ENCODE data around the gene CNTNAP2. TPM values are rescaled to one million over a fixed set of nuclear protein-coding genes. Genes with fewer than 3 reads are reported as not detected.

The CNTNAP2 gene
- total and polyA plus RNA-seq, 2 of the 4 experiments (the other 2 are of a cell fraction), result not detected

DNA sequence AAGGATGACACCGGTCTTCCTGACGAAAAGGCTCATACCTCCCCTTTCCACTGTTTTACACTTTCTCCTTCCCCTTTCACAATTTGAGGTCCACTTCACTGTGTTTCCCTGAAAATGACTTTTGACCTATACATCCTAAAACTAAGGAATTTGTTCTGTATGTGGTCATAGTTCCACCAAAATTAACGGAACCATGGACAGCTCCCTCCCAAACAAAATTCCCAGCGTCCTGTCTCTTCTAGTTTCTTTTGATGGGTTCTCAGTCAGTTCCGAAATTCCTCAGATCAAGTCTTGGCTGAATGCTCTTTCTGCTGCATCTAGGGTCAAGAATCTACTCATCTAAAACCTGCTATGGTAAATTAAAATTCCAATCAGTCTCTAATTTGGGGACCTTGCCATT lies 1191.9 kb downstream of the CNTNAP2 start:
- Histone ChIP-seq H4K8ac (ENCODE audit: low read depth in 2 of 2, low read length in 2 of 2) (no peak overlapping the region), H2BK15ac (ENCODE audit: low read depth, low read length) (no peak overlapping the region), H3K4me2 (ENCODE audit: low read depth, low read length) (no peak overlapping the region), H3K23ac (ENCODE audit: low read depth, low read length) (no peak overlapping the region), H2AFZ (replicated peaks; ENCODE audit: low read length, poor library complexity) (no peak overlapping the region), H2AK5ac (ENCODE audit: low read depth, low read length) (no peak overlapping the region), H2BK5ac (ENCODE audit: low read depth, low read length, poor library complexity, severe bottlenecking) (no peak overlapping the region), H3K4ac (ENCODE audit: low read depth, low read length) (no peak overlapping the region), H2BK20ac (ENCODE audit: low read depth, low read length) (no peak overlapping the region), H2AK9ac (replicated peaks; ENCODE audit: low read depth, low read length, poor library complexity) (no peak overlapping the region), H3K79me1 (ENCODE audit: low read depth in 1 of 2, low read length in 2 of 2) (no peaks in the 10 kb centered on the region), H4K5ac (ENCODE audit: low read depth, low read length) (no peak overlapping the region), H3K4me3 (ENCODE audit: insufficient read depth, low read depth, low read length) (no peak overlapping the region), H3K27ac (ENCODE audit: insufficient read depth, low read length) (no peak overlapping the region), H3K9ac (ENCODE audit: low read depth, low read length) (no peak overlapping the region), H3K36me3 (ENCODE audit: control insufficient read depth, insufficient read depth, low read length) (no peaks in the 10 kb centered on the region), H3K9me1 (ENCODE audit: insufficient read depth, low read length) (no peaks in the 10 kb centered on the region), H4K20me1 (ENCODE audit: insufficient read depth, low read length) (no peaks in the 10 kb centered on the region), H3K14ac (replicated peaks; ENCODE audit: low read depth, low read length) (no peak overlapping the region), H4K91ac (ENCODE audit: insufficient read depth, low read depth, low read length) (no peak overlapping the region), H2BK120ac (ENCODE audit: low read depth, low read length) (no peak overlapping the region), H3K18ac (ENCODE audit: low read depth, low read length) (no peak overlapping the region), H3K9me3 (ENCODE audit: control insufficient read depth, insufficient read depth, low read length) (no peaks in the 10 kb centered on the region), H3K27me3 (ENCODE audit: control insufficient read depth, insufficient read depth, low read length) (no peaks in the 10 kb centered on the region), H3K4me1 (ENCODE audit: control insufficient read depth, insufficient read depth, low read length) (no peaks in the 10 kb centered on the region), H3K56ac (ENCODE audit: extremely low read depth, insufficient read depth, low read length) (no peak overlapping the region)
- in situ Hi-C loops (cut with MboI; ENCODE audit: low sequenced_read_pairs) (no loop called here), intact Hi-C loops (cut with micrococcal nuclease) (no loop called here), dilution Hi-C loops (cut with HindIII; ENCODE audit: low sequenced_read_pairs, unreplicated experiment) (no loop called here)
- TF ChIP-seq POLR2A (IDR thresholded peaks at IDR 0.05; ENCODE audit: low read depth, low read length) (no peak), NFE2L2 (IDR thresholded peaks at IDR 0.05; ENCODE audit: low read depth, low read length) (no peak), USF2 (IDR thresholded peaks at IDR 0.05; ENCODE audit: low read depth, low read length) (no peak), RCOR1 (IDR thresholded peaks at IDR 0.05; ENCODE audit: insufficient replicate concordance, low read length) (no peak), SMC3 (IDR thresholded peaks at IDR 0.05; ENCODE audit: low read depth, low read length) (no peak), CEBPB (IDR thresholded peaks at IDR 0.05; ENCODE audit: low read depth, low read length) (no peak), MAZ (IDR thresholded peaks at IDR 0.05; ENCODE audit: borderline replicate concordance, low read depth, low read length) (no peak), RFX5 (IDR thresholded peaks at IDR 0.05; ENCODE audit: low read depth, low read length) (no peak), FOS (IDR thresholded peaks at IDR 0.05; ENCODE audit: low read depth, low read length) (no peak), RAD21 (IDR thresholded peaks at IDR 0.05; ENCODE audit: low read length) (no peak)
- TF ChIP-seq, protein P1, sequence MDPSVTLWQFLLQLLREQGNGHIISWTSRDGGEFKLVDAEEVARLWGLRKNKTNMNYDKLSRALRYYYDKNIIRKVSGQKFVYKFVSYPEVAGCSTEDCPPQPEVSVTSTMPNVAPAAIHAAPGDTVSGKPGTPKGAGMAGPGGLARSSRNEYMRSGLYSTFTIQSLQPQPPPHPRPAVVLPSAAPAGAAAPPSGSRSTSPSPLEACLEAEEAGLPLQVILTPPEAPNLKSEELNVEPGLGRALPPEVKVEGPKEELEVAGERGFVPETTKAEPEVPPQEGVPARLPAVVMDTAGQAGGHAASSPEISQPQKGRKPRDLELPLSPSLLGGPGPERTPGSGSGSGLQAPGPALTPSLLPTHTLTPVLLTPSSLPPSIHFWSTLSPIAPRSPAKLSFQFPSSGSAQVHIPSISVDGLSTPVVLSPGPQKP (IDR thresholded peaks at IDR 0.05; ENCODE audit: borderline replicate concordance, low read depth, low read length), result no peak
- ATAC-seq (ENCODE audit: low read depth) (no peak), DNase-seq (no peak)
- POLR2A ChIA-PET (ENCODE audit: unreplicated experiment), result no interaction called here
- CTCF ChIA-PET, result no interaction called here
- no TSS peak for BruUV-seq (replicated peaks)
- WGBS, 2 experiments (ENCODE audit: extremely low coverage in 2 of 2, insufficient read length in 1 of 2), result no CpG with 5 or more reads among the region's 5 CpGs
